Stimulated activated CD8-positive, alpha-beta memory T cell treated with anti-CD3 and anti-CD28 coated beads, Interleukin-15, amount 100 ng/mL, for 4 hours (primary cell): ENCODE measurements around the gene CEP192.
"Not testable (repeated sequence)": the region's sequence is repeated elsewhere in the genome, so short reads cannot be mapped to it uniquely, and the experiment has no call there.

Experiments used
- DNase-seq, 2 donors: peaks; one replicate each; pipeline ENCODE4 v3.0.0-alpha.2; 2020; ENCODE audit warnings: low read depth in 2 of 2

CEP192 gene

GRCh38 chr18:13035249-13035914 lies 44.2 kb downstream of the CEP192 start:
- no peak for DNase-seq

GRCh38 chr18:13036622-13037320 lies 45.6 kb downstream of the CEP192 start:
- DNase-seq: no peak

- DNase-seq: no peak
Measured at GRCh38 chr18:13039806-13040205, 48.6 kb downstream of the CEP192 start.

- DNase-seq: no peak
Measured at GRCh38 chr18:13043066-13043465, 51.9 kb downstream of the CEP192 start.

- DNase-seq: no peak
Measured at GRCh38 chr18:13048061-13048595, 57.0 kb downstream of the CEP192 start.

- no peak for DNase-seq
Measured at GRCh38 chr18:13051159-13051558, 60.0 kb downstream of the CEP192 start.

- DNase-seq: no peak
Measured at GRCh38 chr18:13051950-13052349, 60.8 kb downstream of the CEP192 start.

GRCh38 chr18:13054336-13054735 lies 63.2 kb downstream of the CEP192 start:
- no peak for DNase-seq

- no peak for DNase-seq
Measured at GRCh38 chr18:13061630-13062189, 70.5 kb downstream of the CEP192 start.

- no peak for DNase-seq
Measured at GRCh38 chr18:13067124-13067523, 76.0 kb downstream of the CEP192 start.

- DNase-seq: no peak
Measured at GRCh38 chr18:13067966-13068365, 76.8 kb downstream of the CEP192 start.

- no peak for DNase-seq
Measured at GRCh38 chr18:13070460-13070859, 79.3 kb downstream of the CEP192 start.

- DNase-seq: no peak
Measured at GRCh38 chr18:13076886-13077285, 85.7 kb downstream of the CEP192 start.

GRCh38 chr18:13077473-13077872 lies 86.3 kb downstream of the CEP192 start:
- DNase-seq: no peak

GRCh38 chr18:13078065-13078464 lies 86.9 kb downstream of the CEP192 start:
- DNase-seq: not testable (repeated sequence)

GRCh38 chr18:13086906-13087305 lies 95.7 kb downstream of the CEP192 start:
- DNase-seq: no peak

GRCh38 chr18:13095466-13095865 lies 104.3 kb downstream of the CEP192 start:
- DNase-seq: no peak

GRCh38 chr18:13096232-13096631 lies 105.1 kb downstream of the CEP192 start:
- DNase-seq: no peak

- no peak for DNase-seq
Measured at GRCh38 chr18:13096719-13097118, 105.6 kb downstream of the CEP192 start.

GRCh38 chr18:13098104-13098503 lies 106.9 kb downstream of the CEP192 start:
- not testable (repeated sequence) for DNase-seq

GRCh38 chr18:13099113-13099512 lies 108.0 kb downstream of the CEP192 start:
- no peak for DNase-seq

GRCh38 chr18:13100942-13101658 lies 109.9 kb downstream of the CEP192 start:
- DNase-seq: no peak
